ENCODE measurements around the gene ACSS2.
A peak's percentile ranks its signal among the peaks of the same experiment; 100 is the strongest.

Gene ACSS2

GRCh38 chr20:34949120-34949519, 72.7 kb downstream of the ACSS2 start:
- Histone ChIP-seq H3K4me1 (ENCODE audit: insufficient read depth, insufficient read length) (peaks cover 2% of the 10 kb centered on the region), H3K4me3 (ENCODE audit: insufficient read length, low read depth) (no peak overlapping the region), H3K36me3 (ENCODE audit: insufficient read depth, insufficient read length, low read length) (peaks cover 35% of the 10 kb centered on the region), H3K9me3 (ENCODE audit: insufficient read depth, low read length) (no peaks in the 10 kb centered on the region), H3K9ac (ENCODE audit: insufficient read length, low read depth) (no peak overlapping the region), H3K27me3 (ENCODE audit: insufficient read depth, insufficient read length) (no peaks in the 10 kb centered on the region)
- no peak for TF ChIP-seq ZNF274 (IDR thresholded peaks at IDR 0.05; ENCODE audit: low read depth, low read length)
- TF ChIP-seq YY1 (IDR thresholded peaks at IDR 0.05; ENCODE audit: insufficient read depth, insufficient read length): no peak
- TF ChIP-seq SUZ12 (IDR thresholded peaks at IDR 0.05; ENCODE audit: extremely low read depth, insufficient read depth, insufficient read length): no peak
- no peak for DNase-seq (ENCODE audit: low read depth, low spot score)

- no peaks in the 10 kb centered on the region for H3K27me3 ChIP-seq (ENCODE audit: insufficient read depth, insufficient read length)
These were observed 74.8 kb downstream of the ACSS2 start for GRCh38 chr20:34951252-34951651.

GRCh38 chr20:34951652-34952051, 75.2 kb downstream of the ACSS2 start:
- H3K27me3 ChIP-seq (ENCODE audit: insufficient read depth, insufficient read length): no peaks in the 10 kb centered on the region
- peaks cover 14% of the 10 kb centered on the region for H3K36me3 ChIP-seq (ENCODE audit: insufficient read depth, insufficient read length, low read length)

More at GRCh38 chr20:34951252-34951651, 74.8 kb downstream of the ACSS2 start:
- Histone ChIP-seq H3K9ac (ENCODE audit: insufficient read length, low read depth) (no peak overlapping the region), H3K4me3 (ENCODE audit: insufficient read length, low read depth) (no peak overlapping the region), H3K36me3 (ENCODE audit: insufficient read depth, insufficient read length, low read length) (peaks cover 18% of the 10 kb centered on the region), H3K9me3 (ENCODE audit: insufficient read depth, low read length) (no peaks in the 10 kb centered on the region), H3K4me1 (ENCODE audit: insufficient read depth, insufficient read length) (peaks cover 2% of the 10 kb centered on the region)
- no peak for DNase-seq (ENCODE audit: low read depth, low spot score)
- TF ChIP-seq ZNF274 (IDR thresholded peaks at IDR 0.05; ENCODE audit: low read depth, low read length) (no peak), YY1 (IDR thresholded peaks at IDR 0.05; ENCODE audit: insufficient read depth, insufficient read length) (no peak), SUZ12 (IDR thresholded peaks at IDR 0.05; ENCODE audit: extremely low read depth, insufficient read depth, insufficient read length) (no peak)

GRCh38 chr20:34952671-34953070, 76.3 kb downstream of the ACSS2 start:
- Histone ChIP-seq H3K4me3 (ENCODE audit: insufficient read length, low read depth) (no peak overlapping the region), H3K36me3 (ENCODE audit: insufficient read depth, insufficient read length, low read length) (peaks cover 14% of the 10 kb centered on the region), H3K27me3 (ENCODE audit: insufficient read depth, insufficient read length) (no peaks in the 10 kb centered on the region), H3K4me1 (ENCODE audit: insufficient read depth, insufficient read length) (peaks cover 2% of the 10 kb centered on the region), H3K9me3 (ENCODE audit: insufficient read depth, low read length) (peaks cover 3% of the 10 kb centered on the region; the same call in 1 of the 2 replicates), H3K9ac (ENCODE audit: insufficient read length, low read depth) (no peak overlapping the region)
- no peak for DNase-seq (ENCODE audit: low read depth, low spot score)
- TF ChIP-seq ZNF274 (IDR thresholded peaks at IDR 0.05; ENCODE audit: low read depth, low read length) (no peak), SUZ12 (IDR thresholded peaks at IDR 0.05; ENCODE audit: extremely low read depth, insufficient read depth, insufficient read length) (no peak), YY1 (IDR thresholded peaks at IDR 0.05; ENCODE audit: insufficient read depth, insufficient read length) (no peak)

More at GRCh38 chr20:34951652-34952051, 75.2 kb downstream of the ACSS2 start:
- H3K9ac ChIP-seq (ENCODE audit: insufficient read length, low read depth): no peak overlapping the region
- H3K4me3 ChIP-seq (ENCODE audit: insufficient read length, low read depth): no peak overlapping the region
- no peak for DNase-seq (ENCODE audit: low read depth, low spot score)
- H3K9me3 ChIP-seq (ENCODE audit: insufficient read depth, low read length): no peaks in the 10 kb centered on the region
- TF ChIP-seq ZNF274 (IDR thresholded peaks at IDR 0.05; ENCODE audit: low read depth, low read length) (no peak), SUZ12 (IDR thresholded peaks at IDR 0.05; ENCODE audit: extremely low read depth, insufficient read depth, insufficient read length) (no peak), YY1 (IDR thresholded peaks at IDR 0.05; ENCODE audit: insufficient read depth, insufficient read length) (no peak)
- peaks cover 2% of the 10 kb centered on the region for H3K4me1 ChIP-seq (ENCODE audit: insufficient read depth, insufficient read length)

GRCh38 chr20:34953960-34954359, 77.5 kb downstream of the ACSS2 start:
- Histone ChIP-seq H3K9ac (ENCODE audit: insufficient read length, low read depth) (no peak overlapping the region), H3K4me3 (ENCODE audit: insufficient read length, low read depth) (no peak overlapping the region), H3K36me3 (ENCODE audit: insufficient read depth, insufficient read length, low read length) (peaks cover 14% of the 10 kb centered on the region), H3K27me3 (ENCODE audit: insufficient read depth, insufficient read length) (no peaks in the 10 kb centered on the region), H3K4me1 (ENCODE audit: insufficient read depth, insufficient read length) (peaks cover 2% of the 10 kb centered on the region), H3K9me3 (ENCODE audit: insufficient read depth, low read length) (peaks cover 3% of the 10 kb centered on the region; the same call in 1 of the 2 replicates)
- DNase-seq (ENCODE audit: low read depth, low spot score): no peak
- TF ChIP-seq SUZ12 (IDR thresholded peaks at IDR 0.05; ENCODE audit: extremely low read depth, insufficient read depth, insufficient read length): no peak
- TF ChIP-seq YY1 (IDR thresholded peaks at IDR 0.05; ENCODE audit: insufficient read depth, insufficient read length): no peak
- TF ChIP-seq ZNF274 (IDR thresholded peaks at IDR 0.05; ENCODE audit: low read depth, low read length): no peak

GRCh38 chr20:34954904-34955230, 78.5 kb downstream of the ACSS2 start:
- DNase-seq (ENCODE audit: low read depth, low spot score): no peak
- Histone ChIP-seq H3K4me1 (ENCODE audit: insufficient read depth, insufficient read length) (peaks cover 2% of the 10 kb centered on the region), H3K27me3 (ENCODE audit: insufficient read depth, insufficient read length) (no peaks in the 10 kb centered on the region), H3K4me3 (ENCODE audit: insufficient read length, low read depth) (peak overlapping the region; percentile 77), H3K9me3 (ENCODE audit: insufficient read depth, low read length) (peaks cover 3% of the 10 kb centered on the region; the same call in 1 of the 2 replicates), H3K36me3 (ENCODE audit: insufficient read depth, insufficient read length, low read length) (peaks cover 14% of the 10 kb centered on the region), H3K9ac (ENCODE audit: insufficient read length, low read depth) (peak overlapping the region; percentile 93)
- TF ChIP-seq SUZ12 (IDR thresholded peaks at IDR 0.05; ENCODE audit: extremely low read depth, insufficient read depth, insufficient read length) (no peak), YY1 (IDR thresholded peaks at IDR 0.05; ENCODE audit: insufficient read depth, insufficient read length) (no peak), ZNF274 (IDR thresholded peaks at IDR 0.05; ENCODE audit: low read depth, low read length) (no peak)

- Histone ChIP-seq H3K4me1 (ENCODE audit: insufficient read depth, insufficient read length) (peaks cover 2% of the 10 kb centered on the region), H3K27me3 (ENCODE audit: insufficient read depth, insufficient read length) (no peaks in the 10 kb centered on the region), H3K9ac (ENCODE audit: insufficient read length, low read depth) (peak within 1 kb of the TSS; percentile 93), H3K36me3 (ENCODE audit: insufficient read depth, insufficient read length, low read length) (peaks cover 9% of the 10 kb centered on the region), H3K9me3 (ENCODE audit: insufficient read depth, low read length) (peaks cover 3% of the 10 kb centered on the region; the same call in 1 of the 2 replicates), H3K4me3 (ENCODE audit: insufficient read length, low read depth) (peak within 1 kb of the TSS; percentile 77)
- TF ChIP-seq SUZ12 (IDR thresholded peaks at IDR 0.05; ENCODE audit: extremely low read depth, insufficient read depth, insufficient read length) (no peak), YY1 (IDR thresholded peaks at IDR 0.05; ENCODE audit: insufficient read depth, insufficient read length) (no peak), ZNF274 (IDR thresholded peaks at IDR 0.05; ENCODE audit: low read depth, low read length) (no peak)
- DNase-seq (ENCODE audit: low read depth, low spot score): peak; percentile 98
These were observed 79.0 kb downstream of the ACSS2 start, which contains the start of the genes GSS and MYH7B for GRCh38 chr20:34955231-34956040. TSS of gene GSS (minus strand) at chr20:34955806. CDS start at chr20:34951852, 3,954 bp downstream. TSS of gene MYH7B (plus strand) at chr20:34955868. CDS start at chr20:34978006, 22,138 bp downstream.

All from NT2/D1 (cell line).